HCT116 (cell line): ENCODE data around the gene PAPOLB. TPM values are rescaled to one million over a fixed set of nuclear protein-coding genes. Genes with fewer than 3 reads are reported as not detected.

ENCODE experiments used
- ATAC-seq: fragments of 200-7000 bp; cut with Tn5 transposase; 2 replicates; pipeline ENCODE4 v1.9.1; 2020; ENCODE audit warnings: mild to moderate bottlenecking, moderate library complexity
- BruUV-seq: library from RNA; stranded (reverse); fragments of 400-500 nt; replicated peaks from 2 replicates; lab custom pipeline; 2021; lab: Mats Ljungman, UMichigan
- CTCF ChIA-PET: fragments of 300-600 bp; sonication (Branson Sonifier 250); formaldehyde crosslinking; loops from one replicate; lab custom pipeline; 2021; ENCODE audit warnings: antibody characterized with exemption; lab: Charles Lee
- POLR2A ChIA-PET: fragments of 300-600, 350-600 bp; sonication (Branson Sonifier 250); formaldehyde crosslinking; loops from one replicate; lab custom pipeline; 2021; ENCODE audit warnings: antibody characterized with exemption; lab: Charles Lee
- RAD21 ChIA-PET, 2 experiments: fragments of 300-600 bp; sonication (Branson Sonifier 250); formaldehyde crosslinking; loops; one replicate each; lab custom pipeline; 2023; ENCODE audit warnings: low total read pairs in 2 of 2; ENCODE audit not compliant: uncharacterized antibody in 2 of 2, unreplicated experiment in 2 of 2, low non-redundant PET in 1 of 2; lab: Charles Lee
- DNase-seq: peaks from one replicate; pipeline ENCODE4 v3.0.0-alpha.2; 2010; ENCODE audit warnings: low read depth, low spot score
- H2AFZ ChIP-seq: fragments of 200-600 bp; shearing (Covaris generic), sonication (generic); 2 replicates; pipeline ENCODE4 v1.6.1; 2017; ENCODE audit warnings: low read depth, mixed run types, mixed read lengths, antibody characterized with exemption, low read length; ENCODE audit not compliant: poor library complexity, severe bottlenecking
- H3K27ac ChIP-seq: 2 replicates; pipeline ENCODE4 v1.5.1; 2012; ENCODE audit warnings: low read depth, low read length
- H3K27me3 ChIP-seq: fragments of 200-600 bp; sonication (generic); 2 replicates; pipeline ENCODE4 v1.6.1; 2016; ENCODE audit warnings: mixed run types, low read length, mixed read lengths; ENCODE audit not compliant: insufficient read depth
- H3K36me3 ChIP-seq, 2 experiments: fragments of 200-500 bp in 1 of 2; fragments of 200-600 bp in 1 of 2; sonication (Bioruptor generic) in 1 of 2; sonication (generic) in 1 of 2; 2 replicates each; pipeline versions ENCODE4 v1.5.1 to v1.6.1; 2014 to 2016; ENCODE audit warnings: low read length in 2 of 2, inconsistent platforms in 1 of 2, mixed read lengths in 1 of 2, mixed run types in 1 of 2; ENCODE audit not compliant: insufficient read depth in 2 of 2, control insufficient read depth in 1 of 2
- H3K4me1 ChIP-seq, 2 experiments: fragments of 200-600 bp in 1 of 2; sonication (generic) in 1 of 2; 2 replicates each; pipeline versions ENCODE4 v1.5.1 to v1.6.1; 2012 to 2017; ENCODE audit warnings: low read length in 2 of 2, inconsistent platforms in 1 of 2, mild to moderate bottlenecking in 1 of 2, mixed read lengths in 1 of 2, mixed run types in 1 of 2, moderate library complexity in 1 of 2; ENCODE audit not compliant: insufficient read depth in 2 of 2, control insufficient read depth in 1 of 2
- H3K4me2 ChIP-seq: fragments of 200-600 bp; sonication (generic); 2 replicates; pipeline ENCODE4 v1.6.1; 2017; ENCODE audit warnings: mixed run types, low read length, mixed read lengths
- H3K4me3 ChIP-seq, 2 experiments: fragments of 200-600 bp in 1 of 2; sonication (generic) in 1 of 2; replicated peaks in 1 of 2; 2 replicates each; pipeline ENCODE4 v1.5.1; 2011 to 2016; ENCODE audit warnings: low read length in 2 of 2, control low read depth in 1 of 2, low read depth in 1 of 2, mild to moderate bottlenecking in 1 of 2, mixed read lengths in 1 of 2, mixed run types in 1 of 2
- H3K79me2 ChIP-seq: fragments of 200-600 bp; sonication (generic); 2 replicates; pipeline ENCODE4 v1.6.1; 2017; ENCODE audit warnings: mild to moderate bottlenecking, mixed run types, low read length, moderate library complexity, mixed read lengths; ENCODE audit not compliant: insufficient read depth
- H3K9ac ChIP-seq: fragments of 200-600 bp; sonication (generic); 2 replicates; pipeline ENCODE4 v1.6.1; 2016; ENCODE audit warnings: low read length, mixed read lengths
- H3K9me2 ChIP-seq: fragments of 200-600 bp; sonication (generic), shearing (Covaris generic); 2 replicates; pipeline ENCODE4 v1.6.1; 2017; ENCODE audit warnings: mixed run types, mild to moderate bottlenecking, moderate library complexity; ENCODE audit not compliant: insufficient read depth
- H3K9me3 ChIP-seq, 2 experiments: fragments of 200-500 bp in 1 of 2; fragments of 200-600 bp in 1 of 2; sonication (Bioruptor generic) in 1 of 2; sonication (generic) in 1 of 2; 2 replicates each; pipeline ENCODE4 v1.6.1; 2014 to 2017; ENCODE audit warnings: low read length in 2 of 2, mixed read lengths in 2 of 2, inconsistent platforms in 1 of 2, low read depth in 1 of 2, mild to moderate bottlenecking in 1 of 2, mixed run types in 1 of 2, moderate library complexity in 1 of 2; ENCODE audit not compliant: control insufficient read depth in 1 of 2, insufficient read depth in 1 of 2
- H4K20me1 ChIP-seq: fragments of 200-600 bp; sonication (generic), shearing (Covaris generic); 2 replicates; pipeline ENCODE4 v1.6.1; 2017; ENCODE audit warnings: mixed run types, mild to moderate bottlenecking, moderate library complexity; ENCODE audit not compliant: insufficient read depth
- CBX3 ChIP-seq: IDR thresholded peaks from 2 replicates; pipeline ENCODE4 v1.6.1; 2012; ENCODE audit warnings: low read depth
- CEBPB ChIP-seq: IDR thresholded peaks from 2 replicates; pipeline ENCODE4 v1.6.1; 2012; ENCODE audit warnings: low read depth
- CTCF ChIP-seq, 3 experiments: fragments of 200-600 bp in 1 of 3; sonication (generic) in 1 of 3; IDR thresholded peaks in 2 of 3; conservative IDR thresholded peaks in 1 of 3; 2 replicates each; pipeline ENCODE4 v1.5.1; 2012 to 2017; ENCODE audit warnings: low read depth in 2 of 3, low read length in 2 of 3, antibody characterized with exemption in 1 of 3, borderline replicate concordance in 1 of 3, control low read depth in 1 of 3, mild to moderate bottlenecking in 1 of 3, mixed read lengths in 1 of 3, mixed run types in 1 of 3, moderate library complexity in 1 of 3; ENCODE audit not compliant: insufficient read depth in 1 of 3
- EGR1 ChIP-seq: IDR thresholded peaks from 2 replicates; pipeline ENCODE4 v1.6.1; 2012; ENCODE audit warnings: low read depth
- EZH2phosphoT487 ChIP-seq: fragments of 200-600 bp; IDR thresholded peaks from 2 replicates; pipeline ENCODE4 v1.6.1; 2018; ENCODE audit warnings: antibody characterized with exemption, borderline replicate concordance
- FOSL1 ChIP-seq: IDR thresholded peaks from 2 replicates; pipeline ENCODE4 v1.6.1; 2012; ENCODE audit warnings: low read depth
- JUND ChIP-seq: IDR thresholded peaks from 2 replicates; pipeline ENCODE4 v1.6.1; 2012
- MAX ChIP-seq: IDR thresholded peaks from 2 replicates; pipeline ENCODE4 v1.6.1; 2012
- POLR2A ChIP-seq: IDR thresholded peaks from 2 replicates; pipeline ENCODE4 v1.7.0; 2011; ENCODE audit warnings: borderline replicate concordance; ENCODE audit not compliant: insufficient read depth, insufficient read length; ENCODE audit errors: extremely low read depth
- SP1 ChIP-seq: IDR thresholded peaks from 2 replicates; pipeline ENCODE4 v1.6.1; 2012; ENCODE audit warnings: low read depth
- SRF ChIP-seq: IDR thresholded peaks from 2 replicates; pipeline ENCODE4 v1.6.1; 2012; ENCODE audit warnings: low read depth
- TCF7L2 ChIP-seq: IDR thresholded peaks from 2 replicates; pipeline ENCODE4 v1.7.0; 2011; ENCODE audit warnings: borderline replicate concordance, inconsistent platforms; ENCODE audit not compliant: insufficient read depth, insufficient read length; ENCODE audit errors: extremely low read depth
- ZFX ChIP-seq: fragments of 450-650 bp; IDR thresholded peaks from 2 replicates; pipeline ENCODE4 v1.6.1; 2017
- intact Hi-C: fragments of 100-400 bp; cut with micrococcal nuclease; formaldehyde crosslinking; loops from 2 replicates; pipeline ENCODE4 v1.10.0; 2022
- total RNA-seq: library from RNA; stranded (reverse); gene quantifications from one replicate; pipeline ENCODE4 v1.2.1, GENCODE V29; 2021; ENCODE audit not compliant: unreplicated experiment
- TF ChIP-seq, protein P1 (sequence below): IDR thresholded peaks from 2 replicates; pipeline ENCODE4 v1.6.1; 2012
- TF ChIP-seq, protein P2 (sequence below): IDR thresholded peaks from 2 replicates; pipeline ENCODE4 v1.6.1; 2012; ENCODE audit warnings: low read depth

PAPOLB gene
- total RNA-seq, 1 experiment from 2014 or later: 0.20 TPM

GRCh38 chr7:4850262-4850795 is 11.5 kb downstream of the PAPOLB start:
- H3K36me3 ChIP-seq: no peaks in the 10 kb centered on the region
- no TSS peak for BruUV-seq
- H3K27me3 ChIP-seq: no peaks in the 10 kb centered on the region
- H3K4me2 ChIP-seq: no peak overlapping the region
- RAD21 ChIA-PET: no interaction called here
- no peak overlapping the region for H2AFZ ChIP-seq
- H3K9me3 ChIP-seq: no peaks in the 10 kb centered on the region
- DNase-seq: no peak
- H3K4me3 ChIP-seq: no peak overlapping the region
- H3K79me2 ChIP-seq: peaks cover 4% of the 10 kb centered on the region; the same call in 1 of the 2 replicates
- intact Hi-C loops: no loop called here
- no peak overlapping the region for H3K27ac ChIP-seq
- peaks cover 6 to 19% of the 10 kb centered on the region in 2 experiments; a peak in 3 of 4 replicates for H3K4me1 ChIP-seq
- H3K9ac ChIP-seq: no peak overlapping the region
- TF ChIP-seq CBX3 (no peak), TCF7L2 (no peak), EGR1 (no peak), ZFX (no peak), JUND (no peak), POLR2A (no peak), CEBPB (no peak), EZH2phosphoT487 (no peak), MAX (no peak), SP1 (no peak), SRF (no peak), FOSL1 (no peak), CTCF (IDR thresholded peaks at IDR 0.05 in 2 of 3, conservative IDR thresholded peaks at IDR 0.05 in 1 of 3; ENCODE audit: borderline replicate concordance in 1 of 3, insufficient read depth in 1 of 3, low read depth in 2 of 3, low read length in 2 of 3) (no peak)
- TF ChIP-seq, protein P1, sequence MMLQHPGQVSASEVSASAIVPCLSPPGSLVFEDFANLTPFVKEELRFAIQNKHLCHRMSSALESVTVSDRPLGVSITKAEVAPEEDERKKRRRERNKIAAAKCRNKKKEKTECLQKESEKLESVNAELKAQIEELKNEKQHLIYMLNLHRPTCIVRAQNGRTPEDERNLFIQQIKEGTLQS: no peak
- TF ChIP-seq, protein P2, sequence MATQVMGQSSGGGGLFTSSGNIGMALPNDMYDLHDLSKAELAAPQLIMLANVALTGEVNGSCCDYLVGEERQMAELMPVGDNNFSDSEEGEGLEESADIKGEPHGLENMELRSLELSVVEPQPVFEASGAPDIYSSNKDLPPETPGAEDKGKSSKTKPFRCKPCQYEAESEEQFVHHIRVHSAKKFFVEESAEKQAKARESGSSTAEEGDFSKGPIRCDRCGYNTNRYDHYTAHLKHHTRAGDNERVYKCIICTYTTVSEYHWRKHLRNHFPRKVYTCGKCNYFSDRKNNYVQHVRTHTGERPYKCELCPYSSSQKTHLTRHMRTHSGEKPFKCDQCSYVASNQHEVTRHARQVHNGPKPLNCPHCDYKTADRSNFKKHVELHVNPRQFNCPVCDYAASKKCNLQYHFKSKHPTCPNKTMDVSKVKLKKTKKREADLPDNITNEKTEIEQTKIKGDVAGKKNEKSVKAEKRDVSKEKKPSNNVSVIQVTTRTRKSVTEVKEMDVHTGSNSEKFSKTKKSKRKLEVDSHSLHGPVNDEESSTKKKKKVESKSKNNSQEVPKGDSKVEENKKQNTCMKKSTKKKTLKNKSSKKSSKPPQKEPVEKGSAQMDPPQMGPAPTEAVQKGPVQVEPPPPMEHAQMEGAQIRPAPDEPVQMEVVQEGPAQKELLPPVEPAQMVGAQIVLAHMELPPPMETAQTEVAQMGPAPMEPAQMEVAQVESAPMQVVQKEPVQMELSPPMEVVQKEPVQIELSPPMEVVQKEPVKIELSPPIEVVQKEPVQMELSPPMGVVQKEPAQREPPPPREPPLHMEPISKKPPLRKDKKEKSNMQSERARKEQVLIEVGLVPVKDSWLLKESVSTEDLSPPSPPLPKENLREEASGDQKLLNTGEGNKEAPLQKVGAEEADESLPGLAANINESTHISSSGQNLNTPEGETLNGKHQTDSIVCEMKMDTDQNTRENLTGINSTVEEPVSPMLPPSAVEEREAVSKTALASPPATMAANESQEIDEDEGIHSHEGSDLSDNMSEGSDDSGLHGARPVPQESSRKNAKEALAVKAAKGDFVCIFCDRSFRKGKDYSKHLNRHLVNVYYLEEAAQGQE: no peak
- ATAC-seq: no peak
- no peaks in the 10 kb centered on the region for H3K9me2 ChIP-seq
- POLR2A ChIA-PET: no interaction called here
- CTCF ChIA-PET: interaction anchor here (1.2 to 1.3 kb wide), 3 partner anchors 33 to 238 kb away, joined by 4 read pairs; partner anchors contain the start of gene RADIL
- no peaks in the 10 kb centered on the region for H4K20me1 ChIP-seq
